Activated CD8-positive, alpha-beta memory T cell treated with anti-CD3 and anti-CD28 coated beads, Interleukin-2, amount 50 U/mL, for 24 hours (primary cell): ENCODE results near the gene RGS16.

Experiments used
- DNase-seq: peaks from one replicate; pipeline ENCODE4 v3.0.0-alpha.2; 2020; ENCODE audit errors: extremely low read depth

The RGS16 gene

DNA sequence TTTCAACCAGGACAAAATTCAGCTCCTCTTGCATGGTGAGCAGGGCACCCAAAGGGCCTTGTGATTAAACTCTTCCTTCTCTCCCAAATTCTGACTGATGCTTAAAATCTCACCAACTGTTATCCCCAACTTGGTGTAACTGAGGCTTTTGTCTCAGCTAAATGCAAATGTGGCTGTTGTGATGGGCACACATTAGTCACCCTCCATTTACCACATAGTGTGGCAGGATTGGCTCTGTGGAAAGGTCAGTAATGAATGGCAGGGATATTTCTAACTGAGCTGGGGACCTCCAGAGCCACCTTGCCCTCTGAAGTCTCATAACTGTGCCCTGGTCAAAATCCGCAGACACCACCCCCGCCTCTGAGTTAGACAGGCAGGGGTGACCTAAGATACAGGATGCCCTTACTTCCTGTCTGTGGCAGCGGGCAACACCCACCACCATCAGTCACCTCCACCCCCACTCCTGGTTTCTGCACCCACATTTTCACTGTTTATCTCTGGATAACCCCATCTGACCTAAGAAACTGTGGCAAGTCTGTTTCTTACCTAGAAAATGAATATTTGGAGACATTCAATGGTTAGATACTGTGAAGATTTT is 25.4 kb upstream of the RGS16 start:
- DNase-seq: peak; percentile 41

DNA sequence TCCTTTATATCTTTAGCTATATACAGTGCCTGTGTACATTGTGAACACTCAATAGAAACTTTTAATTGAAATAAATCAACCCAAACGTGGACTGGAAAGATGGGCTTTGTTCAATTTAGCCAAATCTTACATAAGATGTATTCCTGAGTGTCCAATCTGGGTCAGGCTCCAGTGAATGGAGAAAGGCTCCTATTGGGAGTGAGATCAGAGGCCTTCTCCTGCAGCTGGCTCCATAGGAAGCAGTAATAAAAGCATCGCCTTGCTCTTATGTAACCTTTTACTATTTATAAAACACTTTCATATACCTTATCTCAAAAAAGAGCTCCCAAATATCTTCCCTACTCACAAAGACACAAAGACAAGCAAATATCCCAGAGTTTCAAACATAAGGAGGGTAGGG is 24.9 kb upstream of the RGS16 start:
- no peak for DNase-seq

GRCh38 chr1:182628657-182629056 is 24.5 kb upstream of the RGS16 start:
- no peak for DNase-seq

DNA sequence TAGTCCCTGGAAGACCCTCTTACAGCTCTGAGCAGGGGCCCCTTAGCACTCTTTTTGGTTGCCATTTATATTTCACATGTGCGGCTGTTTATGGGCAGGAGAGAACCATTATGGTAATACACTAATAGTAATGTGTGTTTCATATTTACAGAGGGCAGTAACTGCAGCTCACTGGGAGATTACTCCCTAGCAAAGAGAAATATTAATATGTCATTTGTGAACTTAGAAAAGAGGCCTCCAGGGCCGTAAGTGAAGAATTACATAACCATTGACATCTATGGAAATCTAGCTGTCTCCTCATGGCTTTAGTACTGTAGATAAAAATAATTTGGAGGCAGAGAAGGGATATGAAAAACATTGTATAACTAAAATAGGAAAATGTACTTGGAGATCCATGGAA is 23.4 kb upstream of the RGS16 start:
- DNase-seq: no peak

- DNase-seq: no peak
Observed at GRCh38 chr1:182626527-182626926, 22.3 kb upstream of the RGS16 start.

- DNase-seq: no peak
Observed at GRCh38 chr1:182625719-182626504, 21.7 kb upstream of the RGS16 start.

DNA sequence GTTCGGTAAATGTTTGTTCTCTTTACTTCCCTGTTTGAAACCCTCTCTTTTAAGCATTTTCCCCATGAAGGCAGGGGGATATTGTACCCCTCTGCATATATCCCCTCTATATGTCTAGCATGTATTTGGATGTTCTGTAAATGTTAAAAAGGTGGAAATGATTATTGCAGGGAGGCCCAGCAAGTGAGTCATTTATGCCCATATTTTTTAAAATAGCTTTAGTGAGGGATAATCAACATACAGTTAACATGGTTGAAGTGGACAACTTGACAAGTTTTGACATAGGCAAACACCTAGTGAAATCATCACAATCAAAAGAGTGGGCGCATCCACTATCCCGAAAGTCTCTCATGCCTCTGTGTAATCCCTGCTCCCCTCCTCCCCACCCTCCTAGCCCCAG is 20.8 kb upstream of the RGS16 start:
- DNase-seq: no peak

DNA sequence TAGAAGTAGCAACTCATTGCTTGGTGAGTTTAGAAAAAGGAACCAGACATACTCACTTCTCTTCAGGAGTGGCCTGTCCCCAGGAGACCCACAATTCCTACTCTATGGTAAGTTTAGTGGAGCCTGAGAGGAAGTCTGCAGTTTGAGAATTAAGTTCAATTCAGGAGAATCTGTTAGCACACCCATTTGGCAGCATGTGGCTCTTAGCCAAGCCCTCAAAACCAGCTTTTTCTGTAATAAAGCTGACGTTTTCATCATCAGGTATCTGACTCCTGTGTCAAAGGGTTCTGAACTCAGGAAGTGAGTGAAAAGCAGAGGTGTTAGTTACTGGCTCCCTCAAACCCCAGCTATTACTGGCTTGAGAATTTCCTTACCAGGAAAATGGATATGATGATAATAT is 20.4 kb upstream of the RGS16 start:
- no peak for DNase-seq

- no peak for DNase-seq
Observed at GRCh38 chr1:182622901-182623528, 18.8 kb upstream of the RGS16 start.

GRCh38 chr1:182621906-182622305 is 17.7 kb upstream of the RGS16 start:
- DNase-seq: no peak

DNA sequence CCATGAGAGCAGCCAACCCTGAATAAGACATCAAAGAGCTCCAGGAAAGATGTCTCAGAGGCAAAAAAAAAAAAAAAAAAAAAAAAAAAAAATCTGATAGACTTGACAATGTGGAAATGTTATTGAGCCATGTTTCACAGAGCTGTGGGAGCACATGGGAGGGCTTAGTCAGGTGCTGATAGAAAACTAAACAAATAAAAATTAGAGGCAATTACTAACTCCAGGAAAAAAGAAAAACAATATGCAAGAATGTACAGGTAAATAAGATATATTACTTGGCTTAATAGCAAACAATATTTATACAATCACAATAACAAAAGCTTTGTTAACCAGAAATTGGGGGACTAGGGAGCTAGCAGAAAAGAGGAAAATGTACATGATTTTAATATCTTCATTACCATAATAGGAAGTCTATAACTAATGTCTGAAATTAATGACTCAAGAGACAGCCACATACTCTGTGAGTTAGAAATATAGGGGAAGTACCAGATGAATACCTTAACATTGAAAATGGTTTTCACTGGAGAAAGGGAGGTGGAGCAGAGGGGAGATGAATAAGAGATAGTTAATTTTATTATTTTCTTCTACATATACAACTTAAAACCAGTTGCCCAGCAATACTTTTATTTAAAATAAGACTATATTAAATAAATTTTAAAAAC is 16.9 kb upstream of the RGS16 start:
- no peak for DNase-seq

DNA sequence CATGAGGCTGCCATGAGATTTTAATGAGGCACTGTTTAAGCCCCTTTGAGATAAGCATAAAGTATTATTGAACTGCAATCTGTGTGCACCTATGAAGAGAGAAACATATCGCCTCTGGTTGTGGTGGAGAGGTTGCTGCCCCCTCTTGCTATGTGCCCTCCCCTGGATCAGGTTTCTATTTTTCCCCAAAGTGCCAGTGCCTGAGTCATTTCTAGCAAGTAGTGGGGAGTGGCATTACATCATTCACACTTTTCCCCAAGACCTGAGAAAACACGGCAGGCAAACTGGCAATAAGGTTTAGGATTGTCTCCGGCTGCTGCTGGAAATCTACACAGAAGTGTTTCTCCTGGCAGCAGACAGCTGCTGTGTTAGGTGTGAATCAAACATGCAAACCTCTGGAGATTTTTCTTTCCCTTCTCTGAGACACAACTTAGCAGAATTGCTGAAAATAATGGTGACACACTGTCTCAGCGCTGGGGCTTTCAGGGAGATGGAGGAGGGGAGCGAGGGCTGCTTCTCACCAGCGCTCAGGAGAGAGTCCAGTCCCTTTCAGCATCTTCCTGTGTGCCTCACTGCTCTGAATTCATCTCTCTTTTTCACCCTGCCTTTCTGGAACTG is 13.7 kb upstream of the RGS16 start:
- no peak for DNase-seq

DNA sequence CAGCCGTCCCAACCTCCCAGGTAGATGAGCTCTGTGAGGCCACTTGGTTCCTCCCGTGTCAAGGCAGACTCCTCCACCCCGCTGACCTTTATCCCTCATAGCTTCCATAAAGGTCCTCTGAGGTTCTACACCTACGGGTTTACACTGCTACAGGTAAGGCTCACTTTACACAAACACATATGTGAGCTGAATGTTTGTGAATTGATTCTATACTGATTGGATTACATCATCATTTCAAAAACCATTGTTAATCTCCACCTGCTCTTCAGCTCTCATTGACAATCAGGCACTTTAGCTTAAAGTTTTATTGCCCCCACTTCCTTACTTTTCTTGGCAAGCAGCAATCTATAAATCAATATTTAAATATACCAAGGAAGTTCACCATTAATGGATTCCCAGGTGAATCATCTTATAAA is 12.8 kb upstream of the RGS16 start:
- no peak for DNase-seq

GRCh38 chr1:182616130-182617013 is 12.2 kb upstream of the RGS16 start:
- DNase-seq: peak; percentile 66

GRCh38 chr1:182615468-182616129 is 11.4 kb upstream of the RGS16 start:
- no peak for DNase-seq

- no peak for DNase-seq
Observed at GRCh38 chr1:182614796-182615454, 10.7 kb upstream of the RGS16 start.

DNA sequence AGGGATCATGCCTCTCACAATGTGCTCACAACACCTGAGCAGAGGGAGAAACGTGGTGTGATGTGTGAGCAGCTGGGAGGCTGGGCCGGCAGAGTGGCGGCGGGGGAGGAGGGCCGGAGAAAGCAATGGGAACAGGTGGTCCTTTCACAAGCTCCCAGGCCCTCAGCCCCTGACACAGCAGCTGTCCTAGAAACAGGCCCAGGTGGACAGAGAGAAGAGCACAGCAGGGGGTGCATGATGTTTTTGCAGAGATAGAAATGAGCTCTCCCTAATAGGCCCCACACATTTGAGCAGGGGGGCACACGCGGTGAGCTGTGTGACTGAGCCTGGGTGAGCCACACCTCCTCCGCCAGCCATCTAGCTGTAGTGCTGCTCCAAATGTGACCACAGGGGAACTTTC is 7.6 kb upstream of the RGS16 start:
- no peak for DNase-seq

GRCh38 chr1:182611326-182611725 is 7.1 kb upstream of the RGS16 start:
- no peak for DNase-seq

GRCh38 chr1:182610606-182611194 is 6.5 kb upstream of the RGS16 start:
- DNase-seq: no peak
